HepG2 (cell line): ENCODE results near the gene TSSK2. TPM values are rescaled to one million over a fixed set of nuclear protein-coding genes. Genes with fewer than 3 reads are reported as not detected.

Source experiments
- ATM ChIP-seq: fragments of 450-650 bp; IDR thresholded peaks from 2 replicates; pipeline ENCODE4 v1.7.1; 2017; ENCODE audit warnings: mild to moderate bottlenecking, borderline replicate concordance
- ELF1 ChIP-seq: sonication (generic); formaldehyde crosslinking; IDR thresholded peaks from 2 replicates; pipeline ENCODE4 v1.4.0; 2020; ENCODE audit warnings: missing genetic modification reagents
- FOXK1 ChIP-seq: sonication (generic); formaldehyde crosslinking; IDR thresholded peaks from 2 replicates; pipeline ENCODE4 v1.4.0; 2020; ENCODE audit warnings: low read depth, missing genetic modification reagents, borderline replicate concordance
- HNRNPLL ChIP-seq: fragments of 200-400 bp; formaldehyde crosslinking; IDR thresholded peaks from 2 replicates; pipeline ENCODE4 v1.6.1; 2017; ENCODE audit warnings: mild to moderate bottlenecking, low read depth, low read length; ENCODE audit not compliant: poor library complexity, severe bottlenecking
- JDP2 ChIP-seq: sonication (generic); formaldehyde crosslinking; IDR thresholded peaks from 2 replicates; pipeline ENCODE4 v1.8.1; 2022; ENCODE audit warnings: missing genetic modification reagents, borderline replicate concordance
- REPIN1 ChIP-seq: sonication (generic); formaldehyde crosslinking; IDR thresholded peaks from 2 replicates; pipeline ENCODE4 v1.8.0; 2022; ENCODE audit warnings: missing genetic modification reagents, low read depth, mild to moderate bottlenecking, borderline replicate concordance
- SAP130 ChIP-seq: IDR thresholded peaks from 2 replicates; pipeline ENCODE4 v1.6.1; 2016; ENCODE audit warnings: low read depth
- SP1 ChIP-seq, 2 experiments: fragments of 450-650 bp in 1 of 2; sonication (generic) in 1 of 2; formaldehyde crosslinking in 1 of 2; IDR thresholded peaks; 2 replicates each; pipeline versions ENCODE4 v1.4.0 to v1.6.1; 2016 to 2020; ENCODE audit warnings: missing genetic modification reagents in 1 of 2
- STAG1 ChIP-seq: sonication (generic); formaldehyde crosslinking; IDR thresholded peaks from 2 replicates; pipeline ENCODE4 v1.4.0; 2020; ENCODE audit warnings: missing genetic modification reagents
- ZBTB7A ChIP-seq: sonication (generic); formaldehyde crosslinking; IDR thresholded peaks from 2 replicates; pipeline ENCODE4 v1.8.0; 2022; ENCODE audit warnings: mild to moderate bottlenecking, missing genetic modification reagents
- ZNF407 ChIP-seq: sonication (generic); formaldehyde crosslinking; IDR thresholded peaks from one replicate; pipeline ENCODE4 v1.5.1; 2020; ENCODE audit warnings: mild to moderate bottlenecking, missing genetic modification reagents; ENCODE audit errors: not compliant biosample characterization
- ZNF614 ChIP-seq: IDR thresholded peaks from 2 replicates; pipeline ENCODE4 v1.6.1; 2018; ENCODE audit warnings: missing biosample characterization, missing genetic modification reagents, inconsistent platforms, borderline replicate concordance
- ZNF768 ChIP-seq: sonication (generic); formaldehyde crosslinking; IDR thresholded peaks from 2 replicates; pipeline ENCODE4 v1.4.0; 2020; ENCODE audit warnings: missing genetic modification reagents
- ZNF770 ChIP-seq: sonication (generic); formaldehyde crosslinking; IDR thresholded peaks from 2 replicates; pipeline ENCODE4 v1.5.0; 2020; ENCODE audit warnings: mild to moderate bottlenecking, missing genetic modification reagents
- ZNF784 ChIP-seq: sonication (generic); formaldehyde crosslinking; IDR thresholded peaks from 2 replicates; pipeline ENCODE4 v1.5.1; 2020; ENCODE audit warnings: missing genetic modification reagents, mild to moderate bottlenecking, borderline replicate concordance
- ZSCAN20 ChIP-seq: sonication (generic); formaldehyde crosslinking; IDR thresholded peaks from 2 replicates; pipeline ENCODE4 v1.4.0; 2020; ENCODE audit warnings: missing genetic modification reagents, mild to moderate bottlenecking, borderline replicate concordance
- polyA plus RNA-seq, 8 experiments: library from polyadenylated mRNA; depleted of rRNA in 3 of 8; stranded (reverse) in 7 of 8; unstranded in 1 of 8; fragments of >200 nt; fragmentation: Illumina TruSeq in 4 of 8; extraction: Trizol in 4 of 8; gene quantifications; 2 replicates each; pipeline versions ENCODE4 v1.2.1 to v1.2.3, GENCODE V29; 2011 to 2016; ENCODE audit warnings: low read depth in 4 of 8, missing spikeins in 1 of 8, mixed read lengths in 1 of 8; ENCODE audit not compliant: insufficient read depth in 1 of 8
- total RNA-seq, 5 experiments: library from RNA; depleted of rRNA; stranded (reverse); fragments of >200 nt; fragmentation: Illumina TruSeq; extraction: Trizol; gene quantifications; 2 replicates each; pipeline ENCODE4 v1.2.3, GENCODE V29; 2016; ENCODE audit warnings: low read depth in 1 of 5

TSSK2 gene
- total and polyA plus RNA-seq, 2 of the 13 experiments (the other 11 are each of a cell fraction or from before 2014, with no cell fraction given) = not detected

- no peak for TF ChIP-seq ZNF407 (CRISPR knock-in tag)
- no peak for TF ChIP-seq ZBTB7A
- TF ChIP-seq ZNF770 (CRISPR knock-in tag) = peak; percentile 97
- TF ChIP-seq STAG1 (CRISPR knock-in tag) = peak; percentile 63
- no peak for TF ChIP-seq ATM
- TF ChIP-seq JDP2 = no peak
- TF ChIP-seq ZNF614 = 0 out of 2 replicates have a peak, but pooled peaks have one; percentile 45
- TF ChIP-seq HNRNPLL = peak; percentile 14
- peak; percentile 91 for TF ChIP-seq ZNF768 (CRISPR knock-in tag)
- TF ChIP-seq ZSCAN20 = no peak
- TF ChIP-seq FOXK1 (CRISPR knock-in tag) = peak; percentile 31; the same call in 1 of the 2 replicates
- TF ChIP-seq SP1 (IDR thresholded peaks at IDR 0.05) = no peak
- peak; percentile 33; the same call in 1 of the 2 replicates for TF ChIP-seq SP1 (CRISPR knock-in tag; IDR thresholded peaks at IDR 0.05)
- no peak for TF ChIP-seq ZNF784 (CRISPR knock-in tag)
- TF ChIP-seq REPIN1 (CRISPR knock-in tag) = no peak
- peak; percentile 4; the same call in 1 of the 2 replicates for TF ChIP-seq SAP130 (CRISPR knock-in tag)
- TF ChIP-seq ELF1 (CRISPR knock-in tag) = 0 out of 2 replicates have a peak, but pooled peaks have one; percentile 9
Observed at GRCh38 chr22:19179497-19180048, 48.5 kb downstream of the TSSK2 start (continued).
